HepG2 (cell line): ENCODE data around the gene PDLIM4. TPM values are rescaled to one million over a fixed set of nuclear protein-coding genes. Genes with fewer than 3 reads are reported as not detected.

Source experiments
- CREB1 ChIP-seq, 2 experiments: fragments of 450-650 bp in 1 of 2; IDR thresholded peaks; 2 replicates each; pipeline ENCODE4 v1.6.1; 2016 to 2017; ENCODE audit warnings: control low read depth in 1 of 2, mild to moderate bottlenecking in 1 of 2, missing compliant biosample characterization in 1 of 2, missing genetic modification characterization in 1 of 2
- HNF4G ChIP-seq, 2 experiments: sonication (generic) in 1 of 2; formaldehyde crosslinking in 1 of 2; IDR thresholded peaks; 2 replicates each; pipeline versions ENCODE4 v1.4.0 to v1.6.1; 2011 to 2020; ENCODE audit warnings: borderline replicate concordance in 2 of 2, low read depth in 2 of 2, mild to moderate bottlenecking in 2 of 2, low read length in 1 of 2, missing genetic modification reagents in 1 of 2, moderate library complexity in 1 of 2
- ONECUT2 ChIP-seq: sonication (generic); formaldehyde crosslinking; IDR thresholded peaks from 2 replicates; pipeline ENCODE4 v1.4.0; 2020; ENCODE audit warnings: missing genetic modification reagents
- ZNF501 ChIP-seq: sonication (generic); formaldehyde crosslinking; IDR thresholded peaks from 2 replicates; pipeline ENCODE4 v1.5.1; 2020; ENCODE audit warnings: mild to moderate bottlenecking, moderate library complexity, missing genetic modification reagents
- ZNF562 ChIP-seq: sonication (generic); formaldehyde crosslinking; IDR thresholded peaks from 2 replicates; pipeline ENCODE4 v1.8.0; 2022; ENCODE audit warnings: missing genetic modification reagents, borderline replicate concordance
- polyA plus RNA-seq, 8 experiments: library from polyadenylated mRNA; depleted of rRNA in 3 of 8; stranded (reverse) in 7 of 8; unstranded in 1 of 8; fragments of >200 nt; fragmentation: Illumina TruSeq in 4 of 8; extraction: Trizol in 4 of 8; gene quantifications; 2 replicates each; pipeline versions ENCODE4 v1.2.1 to v1.2.3, GENCODE V29; 2011 to 2016; ENCODE audit warnings: low read depth in 4 of 8, missing spikeins in 1 of 8, mixed read lengths in 1 of 8; ENCODE audit not compliant: insufficient read depth in 1 of 8
- total RNA-seq, 5 experiments: library from RNA; depleted of rRNA; stranded (reverse); fragments of >200 nt; fragmentation: Illumina TruSeq; extraction: Trizol; gene quantifications; 2 replicates each; pipeline ENCODE4 v1.2.3, GENCODE V29; 2016; ENCODE audit warnings: low read depth in 1 of 5
- TF ChIP-seq, protein P1 (sequence below): sonication (generic); formaldehyde crosslinking; IDR thresholded peaks from 2 replicates; pipeline ENCODE4 v1.5.1; 2020; ENCODE audit warnings: mild to moderate bottlenecking, missing genetic modification reagents, moderate library complexity
- TF ChIP-seq, protein P2 (sequence below): sonication (generic); formaldehyde crosslinking; IDR thresholded peaks from 2 replicates; pipeline ENCODE4 v1.5.0; 2020; ENCODE audit warnings: mild to moderate bottlenecking, missing genetic modification reagents, moderate library complexity

The PDLIM4 gene
- total and polyA plus RNA-seq, 2 of the 13 experiments (the other 11 are each of a cell fraction or from before 2014, with no cell fraction given): 1.1 to 2.3 TPM

DNA sequence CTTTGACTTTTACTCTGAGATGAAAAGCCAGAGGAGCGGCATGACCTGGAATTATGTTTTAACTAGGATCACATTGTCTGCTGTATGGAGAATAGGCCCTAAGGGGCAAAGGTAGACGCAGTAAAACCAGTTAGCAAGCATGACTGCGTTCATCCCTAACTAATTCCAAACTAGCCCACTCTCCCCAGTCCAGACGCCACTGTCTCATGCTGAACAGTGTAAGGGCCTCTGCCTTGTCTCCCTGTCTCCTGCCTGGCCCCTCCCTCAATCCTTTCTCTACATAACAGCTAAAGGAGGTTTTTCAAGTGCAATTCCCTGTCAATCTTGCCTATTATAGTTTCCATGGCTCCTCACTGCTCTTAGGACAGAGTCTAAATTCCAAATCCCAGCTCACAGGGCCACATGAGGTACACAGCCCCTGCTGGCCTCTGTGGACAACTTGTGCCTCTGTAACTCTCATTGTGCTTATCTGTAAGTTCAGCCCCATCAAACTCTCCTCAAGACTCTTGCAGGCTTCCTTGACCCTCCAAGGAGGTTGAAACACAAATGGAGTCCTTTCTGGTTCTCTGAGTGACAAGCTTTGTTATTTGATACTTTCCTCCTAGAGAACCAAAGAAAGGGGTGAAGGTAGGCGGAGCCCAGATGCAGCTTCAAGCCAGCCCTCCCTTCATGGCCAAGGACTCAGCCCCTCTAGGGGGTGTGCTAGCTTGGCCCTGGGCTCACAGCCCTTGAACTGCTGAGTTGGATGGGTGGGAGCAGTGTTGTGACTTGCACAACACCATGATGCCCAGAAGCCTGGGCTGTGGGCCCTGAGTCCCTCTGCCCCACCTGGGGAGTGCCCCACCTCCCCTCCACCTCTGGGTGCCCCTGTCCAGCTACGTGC is 20.7 kb downstream of the PDLIM4 start (continued):
- TF ChIP-seq, protein P1, sequence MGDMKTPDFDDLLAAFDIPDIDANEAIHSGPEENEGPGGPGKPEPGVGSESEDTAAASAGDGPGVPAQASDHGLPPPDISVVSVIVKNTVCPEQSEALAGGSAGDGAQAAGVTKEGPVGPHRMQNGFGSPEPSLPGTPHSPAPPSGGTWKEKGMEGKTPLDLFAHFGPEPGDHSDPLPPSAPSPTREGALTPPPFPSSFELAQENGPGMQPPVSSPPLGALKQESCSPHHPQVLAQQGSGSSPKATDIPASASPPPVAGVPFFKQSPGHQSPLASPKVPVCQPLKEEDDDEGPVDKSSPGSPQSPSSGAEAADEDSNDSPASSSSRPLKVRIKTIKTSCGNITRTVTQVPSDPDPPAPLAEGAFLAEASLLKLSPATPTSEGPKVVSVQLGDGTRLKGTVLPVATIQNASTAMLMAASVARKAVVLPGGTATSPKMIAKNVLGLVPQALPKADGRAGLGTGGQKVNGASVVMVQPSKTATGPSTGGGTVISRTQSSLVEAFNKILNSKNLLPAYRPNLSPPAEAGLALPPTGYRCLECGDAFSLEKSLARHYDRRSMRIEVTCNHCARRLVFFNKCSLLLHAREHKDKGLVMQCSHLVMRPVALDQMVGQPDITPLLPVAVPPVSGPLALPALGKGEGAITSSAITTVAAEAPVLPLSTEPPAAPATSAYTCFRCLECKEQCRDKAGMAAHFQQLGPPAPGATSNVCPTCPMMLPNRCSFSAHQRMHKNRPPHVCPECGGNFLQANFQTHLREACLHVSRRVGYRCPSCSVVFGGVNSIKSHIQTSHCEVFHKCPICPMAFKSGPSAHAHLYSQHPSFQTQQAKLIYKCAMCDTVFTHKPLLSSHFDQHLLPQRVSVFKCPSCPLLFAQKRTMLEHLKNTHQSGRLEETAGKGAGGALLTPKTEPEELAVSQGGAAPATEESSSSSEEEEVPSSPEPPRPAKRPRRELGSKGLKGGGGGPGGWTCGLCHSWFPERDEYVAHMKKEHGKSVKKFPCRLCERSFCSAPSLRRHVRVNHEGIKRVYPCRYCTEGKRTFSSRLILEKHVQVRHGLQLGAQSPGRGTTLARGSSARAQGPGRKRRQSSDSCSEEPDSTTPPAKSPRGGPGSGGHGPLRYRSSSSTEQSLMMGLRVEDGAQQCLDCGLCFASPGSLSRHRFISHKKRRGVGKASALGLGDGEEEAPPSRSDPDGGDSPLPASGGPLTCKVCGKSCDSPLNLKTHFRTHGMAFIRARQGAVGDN (CRISPR knock-in tag): peak; percentile 16; the same call in 1 of the 2 replicates
- TF ChIP-seq ONECUT2 (CRISPR knock-in tag): no peak
- peak; percentile 81 for TF ChIP-seq HNF4G (IDR thresholded peaks at IDR 0.05; ENCODE audit: borderline replicate concordance, low read depth, low read length)
- no peak for TF ChIP-seq HNF4G (CRISPR knock-in tag; IDR thresholded peaks at IDR 0.05; ENCODE audit: borderline replicate concordance, low read depth)
- TF ChIP-seq CREB1 (IDR thresholded peaks at IDR 0.05): no peak
- peak; percentile 16; the same call in 1 of the 2 replicates for TF ChIP-seq CREB1 (CRISPR knock-in tag; IDR thresholded peaks at IDR 0.05)
- TF ChIP-seq ZNF562 (CRISPR knock-in tag): no peak
- TF ChIP-seq, protein P2, sequence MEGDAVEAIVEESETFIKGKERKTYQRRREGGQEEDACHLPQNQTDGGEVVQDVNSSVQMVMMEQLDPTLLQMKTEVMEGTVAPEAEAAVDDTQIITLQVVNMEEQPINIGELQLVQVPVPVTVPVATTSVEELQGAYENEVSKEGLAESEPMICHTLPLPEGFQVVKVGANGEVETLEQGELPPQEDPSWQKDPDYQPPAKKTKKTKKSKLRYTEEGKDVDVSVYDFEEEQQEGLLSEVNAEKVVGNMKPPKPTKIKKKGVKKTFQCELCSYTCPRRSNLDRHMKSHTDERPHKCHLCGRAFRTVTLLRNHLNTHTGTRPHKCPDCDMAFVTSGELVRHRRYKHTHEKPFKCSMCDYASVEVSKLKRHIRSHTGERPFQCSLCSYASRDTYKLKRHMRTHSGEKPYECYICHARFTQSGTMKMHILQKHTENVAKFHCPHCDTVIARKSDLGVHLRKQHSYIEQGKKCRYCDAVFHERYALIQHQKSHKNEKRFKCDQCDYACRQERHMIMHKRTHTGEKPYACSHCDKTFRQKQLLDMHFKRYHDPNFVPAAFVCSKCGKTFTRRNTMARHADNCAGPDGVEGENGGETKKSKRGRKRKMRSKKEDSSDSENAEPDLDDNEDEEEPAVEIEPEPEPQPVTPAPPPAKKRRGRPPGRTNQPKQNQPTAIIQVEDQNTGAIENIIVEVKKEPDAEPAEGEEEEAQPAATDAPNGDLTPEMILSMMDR (CRISPR knock-in tag): peak; percentile 8; the same call in 1 of the 2 replicates
- TF ChIP-seq ZNF501 (CRISPR knock-in tag): peak; percentile 53; the same call in 1 of the 2 replicates
